ENCODE measurements around the gene KISS1R. TPM values are rescaled to one million over a fixed set of nuclear protein-coding genes. Genes with fewer than 3 reads are reported as not detected.

Gene KISS1R
- total RNA-seq, 1 donor from 2014 or later = not detected

DNA sequence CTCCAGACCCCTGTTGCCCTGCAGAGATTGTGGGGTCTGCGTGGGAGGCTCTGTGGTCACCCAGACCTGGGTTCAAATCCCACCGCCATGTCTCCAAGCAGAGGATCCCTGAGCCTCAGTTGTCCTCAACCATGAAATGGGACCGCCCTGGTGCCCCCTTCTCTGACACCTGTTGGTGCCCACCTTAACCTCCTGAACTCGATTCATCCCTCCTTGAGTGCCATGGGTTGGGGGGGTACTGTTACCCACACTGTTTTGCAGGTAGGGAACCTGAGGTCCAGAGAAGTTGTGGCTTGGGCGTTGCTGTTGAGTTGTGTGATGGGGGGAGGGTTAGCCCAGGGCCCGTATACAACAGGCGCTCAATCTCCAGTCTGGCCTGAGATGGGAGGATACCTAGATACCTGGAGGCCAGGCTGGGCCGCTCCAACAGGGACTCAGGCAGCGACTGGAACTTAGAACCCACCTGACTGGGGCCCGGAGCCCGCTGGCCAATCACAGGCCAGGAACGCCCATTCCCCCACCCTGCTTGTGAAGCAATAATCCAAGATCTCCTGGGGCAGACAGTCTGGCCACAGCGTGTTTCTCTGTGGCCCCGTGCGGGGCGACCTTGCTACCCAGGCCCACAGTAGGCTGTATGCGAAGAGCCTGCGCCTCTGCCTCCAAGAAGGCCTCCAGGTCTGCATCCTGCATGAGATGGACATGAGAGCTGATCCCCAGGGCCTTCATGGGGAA, 11.5 kb downstream of the KISS1R start:
- Mint-ChIP-seq H3K27me3 (ENCODE audit: unreplicated experiment) (peaks cover 8% of the 10 kb centered on the region), H3K27ac (ENCODE audit: unreplicated experiment) (peak overlapping the region; percentile 38), H3K4me1 (ENCODE audit: low read depth, unreplicated experiment) (peaks cover 4% of the 10 kb centered on the region), H3K4me3 (ENCODE audit: unreplicated experiment) (peak overlapping the region; percentile 55), H3K9me3 (ENCODE audit: unreplicated experiment) (peaks cover 10% of the 10 kb centered on the region), H3K36me3 (ENCODE audit: unreplicated experiment) (no peaks in the 10 kb centered on the region)
- DNase-seq = no peak
- TF ChIP-seq, protein P1, sequence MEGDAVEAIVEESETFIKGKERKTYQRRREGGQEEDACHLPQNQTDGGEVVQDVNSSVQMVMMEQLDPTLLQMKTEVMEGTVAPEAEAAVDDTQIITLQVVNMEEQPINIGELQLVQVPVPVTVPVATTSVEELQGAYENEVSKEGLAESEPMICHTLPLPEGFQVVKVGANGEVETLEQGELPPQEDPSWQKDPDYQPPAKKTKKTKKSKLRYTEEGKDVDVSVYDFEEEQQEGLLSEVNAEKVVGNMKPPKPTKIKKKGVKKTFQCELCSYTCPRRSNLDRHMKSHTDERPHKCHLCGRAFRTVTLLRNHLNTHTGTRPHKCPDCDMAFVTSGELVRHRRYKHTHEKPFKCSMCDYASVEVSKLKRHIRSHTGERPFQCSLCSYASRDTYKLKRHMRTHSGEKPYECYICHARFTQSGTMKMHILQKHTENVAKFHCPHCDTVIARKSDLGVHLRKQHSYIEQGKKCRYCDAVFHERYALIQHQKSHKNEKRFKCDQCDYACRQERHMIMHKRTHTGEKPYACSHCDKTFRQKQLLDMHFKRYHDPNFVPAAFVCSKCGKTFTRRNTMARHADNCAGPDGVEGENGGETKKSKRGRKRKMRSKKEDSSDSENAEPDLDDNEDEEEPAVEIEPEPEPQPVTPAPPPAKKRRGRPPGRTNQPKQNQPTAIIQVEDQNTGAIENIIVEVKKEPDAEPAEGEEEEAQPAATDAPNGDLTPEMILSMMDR (IDR thresholded peaks at IDR 0.05; ENCODE audit: partially characterized antibody, unreplicated experiment) = no peak

DNA sequence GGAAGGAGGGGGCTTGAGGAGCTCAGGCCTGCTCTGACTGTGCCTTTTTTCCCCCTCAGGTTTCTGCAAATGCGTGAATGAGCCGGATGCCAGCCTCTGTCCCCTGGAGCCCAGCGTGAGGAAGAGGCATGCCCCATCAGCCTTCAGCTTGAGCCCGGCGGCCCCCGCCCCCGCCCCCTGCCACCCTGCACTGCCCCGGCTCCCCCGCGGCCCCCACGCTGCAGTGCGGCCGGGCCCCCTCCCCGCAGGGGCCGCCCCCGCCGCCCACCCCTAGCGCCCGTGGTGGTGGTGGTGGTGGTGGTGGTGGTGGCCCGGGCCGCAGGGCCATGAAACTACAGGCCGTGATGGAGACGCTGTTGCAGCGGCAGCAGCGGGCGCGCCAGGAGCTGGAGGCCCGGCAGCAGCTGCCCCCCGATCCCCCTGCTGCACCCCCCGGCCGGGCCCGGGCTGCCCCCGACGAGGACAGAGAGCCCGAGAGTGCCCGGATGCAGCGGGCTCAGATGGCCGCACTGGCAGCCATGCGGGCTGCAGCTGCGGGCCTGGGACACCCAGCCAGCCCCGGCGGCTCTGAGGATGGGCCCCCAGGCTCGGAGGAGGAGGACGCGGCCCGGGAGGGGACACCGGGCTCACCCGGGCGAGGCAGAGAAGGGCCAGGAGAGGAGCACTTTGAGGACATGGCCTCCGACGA, 12.2 kb downstream of the KISS1R start:
- no peak overlapping the region for H3K4me3 Mint-ChIP-seq (ENCODE audit: unreplicated experiment)
- TF ChIP-seq, protein P1 (IDR thresholded peaks at IDR 0.05; ENCODE audit: partially characterized antibody, unreplicated experiment) = no peak
- H3K27ac Mint-ChIP-seq (ENCODE audit: unreplicated experiment) = no peak overlapping the region
- DNase-seq = no peak
- peaks cover 9% of the 10 kb centered on the region for H3K9me3 Mint-ChIP-seq (ENCODE audit: unreplicated experiment)
- no peaks in the 10 kb centered on the region for H3K36me3 Mint-ChIP-seq (ENCODE audit: unreplicated experiment)
- H3K4me1 Mint-ChIP-seq (ENCODE audit: low read depth, unreplicated experiment) = peaks cover 7% of the 10 kb centered on the region
- H3K27me3 Mint-ChIP-seq (ENCODE audit: unreplicated experiment) = peaks cover 8% of the 10 kb centered on the region

DNA sequence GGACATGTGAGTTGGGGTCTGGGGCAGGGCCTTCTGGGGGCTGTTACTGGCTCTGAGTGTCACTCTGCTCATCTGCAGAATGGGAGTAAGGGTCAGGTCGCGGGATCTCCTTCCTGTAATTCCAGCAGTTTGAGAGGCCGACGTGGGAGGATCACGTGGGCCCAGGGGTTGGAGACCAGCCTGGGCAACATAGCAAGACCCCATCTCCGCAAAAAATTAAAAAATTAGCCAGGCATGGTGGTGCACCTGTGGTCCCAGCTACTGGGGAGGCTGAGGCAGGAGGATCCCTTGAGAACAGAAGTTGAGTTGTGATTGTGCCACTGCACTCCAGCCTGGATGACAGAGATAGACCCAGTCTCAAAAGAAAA, 12.7 kb downstream of the KISS1R start:
- H3K9me3 Mint-ChIP-seq (ENCODE audit: unreplicated experiment) = peaks cover 9% of the 10 kb centered on the region
- no peak overlapping the region for H3K27ac Mint-ChIP-seq (ENCODE audit: unreplicated experiment)
- no peak overlapping the region for H3K4me3 Mint-ChIP-seq (ENCODE audit: unreplicated experiment)
- DNase-seq = no peak
- peaks cover 8% of the 10 kb centered on the region for H3K27me3 Mint-ChIP-seq (ENCODE audit: unreplicated experiment)
- peaks cover 7% of the 10 kb centered on the region for H3K4me1 Mint-ChIP-seq (ENCODE audit: low read depth, unreplicated experiment)
- TF ChIP-seq, protein P1 (IDR thresholded peaks at IDR 0.05; ENCODE audit: partially characterized antibody, unreplicated experiment) = no peak
- no peaks in the 10 kb centered on the region for H3K36me3 Mint-ChIP-seq (ENCODE audit: unreplicated experiment)

DNA sequence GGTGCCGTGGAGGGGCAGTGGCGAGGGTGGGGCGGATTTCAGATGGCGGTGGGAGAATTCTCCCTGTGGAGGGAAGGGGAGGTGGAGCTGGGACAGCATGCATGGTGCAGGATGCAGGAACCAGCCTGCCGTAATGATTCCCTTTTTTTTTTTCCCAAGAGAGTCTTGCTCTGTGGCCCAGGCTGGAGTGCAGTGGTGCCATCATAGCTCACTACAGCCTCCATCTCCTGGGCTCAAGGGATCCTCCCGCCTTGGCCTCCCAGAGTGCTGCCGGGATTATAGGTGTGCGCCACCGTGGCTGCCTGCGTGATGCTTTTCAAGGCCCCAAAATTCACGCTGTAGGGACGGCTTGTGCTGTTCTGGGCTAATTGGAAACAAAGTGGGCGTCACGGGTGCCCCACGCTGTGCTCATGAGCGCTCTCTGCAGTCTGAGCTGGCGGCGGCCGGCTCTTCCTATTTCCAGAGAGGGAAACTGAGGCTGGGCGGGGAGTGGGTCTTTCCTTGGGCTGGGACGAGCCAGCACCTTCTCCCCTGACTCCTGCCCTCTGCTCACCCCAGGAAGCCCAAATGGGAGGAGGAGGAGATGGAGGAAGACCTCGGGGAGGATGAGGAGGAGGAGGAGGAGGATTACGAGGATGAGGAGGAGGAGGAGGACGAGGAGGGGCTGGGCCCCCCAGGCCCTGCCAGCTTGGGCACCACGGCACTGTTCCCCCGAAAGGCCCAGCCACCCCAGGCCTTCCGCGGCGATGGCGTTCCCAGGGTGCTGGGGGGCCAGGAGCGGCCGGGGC, 14.9 kb downstream of the KISS1R start:
- H3K27me3 Mint-ChIP-seq (ENCODE audit: unreplicated experiment) = peaks cover 12% of the 10 kb centered on the region
- peaks cover 10% of the 10 kb centered on the region for H3K4me1 Mint-ChIP-seq (ENCODE audit: low read depth, unreplicated experiment)
- H3K9me3 Mint-ChIP-seq (ENCODE audit: unreplicated experiment) = peaks cover 8% of the 10 kb centered on the region
- H3K36me3 Mint-ChIP-seq (ENCODE audit: unreplicated experiment) = no peaks in the 10 kb centered on the region
- H3K27ac Mint-ChIP-seq (ENCODE audit: unreplicated experiment) = no peak overlapping the region
- peak overlapping the region; percentile 52 for H3K4me3 Mint-ChIP-seq (ENCODE audit: unreplicated experiment)
- DNase-seq = no peak
- TF ChIP-seq, protein P1 (IDR thresholded peaks at IDR 0.05; ENCODE audit: partially characterized antibody, unreplicated experiment) = no peak
